ENCODE data around the gene ELAVL4.

The ELAVL4 gene

DNA sequence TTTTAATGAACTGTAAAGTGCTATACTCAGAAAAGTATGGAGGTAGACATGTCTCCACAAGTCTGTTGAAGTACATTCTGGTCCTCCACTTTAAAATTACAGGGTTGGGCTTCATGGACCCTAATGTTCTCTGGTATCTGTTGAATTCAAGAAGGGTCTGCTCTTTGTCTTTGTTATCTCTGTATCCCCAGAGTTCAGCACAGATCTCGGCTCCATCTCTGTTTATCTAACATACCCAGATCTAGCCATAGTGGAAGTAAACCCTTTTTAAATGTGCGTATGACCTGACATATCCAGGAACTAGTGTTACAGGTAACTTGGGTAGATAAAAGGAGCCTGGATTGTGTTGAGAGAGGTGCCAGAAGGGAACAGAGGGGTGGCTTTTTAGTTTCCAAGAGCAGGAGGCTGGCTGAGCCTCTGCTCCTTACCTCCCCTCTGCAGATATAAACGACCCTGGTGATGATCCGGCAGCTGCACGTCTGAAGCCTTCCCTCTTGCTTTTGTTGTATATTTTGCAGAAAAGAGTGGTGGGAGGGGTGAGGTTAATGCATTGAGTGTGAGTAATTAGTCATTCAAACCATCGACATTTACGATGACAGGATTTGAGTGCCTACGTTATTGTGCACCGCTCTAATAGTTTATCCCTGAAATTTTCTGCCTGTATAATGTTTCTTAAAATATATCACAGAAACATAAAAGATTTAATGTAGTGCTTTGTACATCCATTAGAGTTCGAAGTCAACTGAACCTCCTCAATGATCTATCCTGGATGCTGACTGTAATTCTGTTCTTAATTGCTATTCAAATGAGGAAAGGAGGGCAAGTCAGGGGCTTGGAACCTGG lies 30.8 kb downstream of the ELAVL4 start:
- DNase-seq (ENCODE audit: insufficient read length, low spot score) (no peak), FAIRE-seq (no peak)
- TF ChIP-seq, protein P1, sequence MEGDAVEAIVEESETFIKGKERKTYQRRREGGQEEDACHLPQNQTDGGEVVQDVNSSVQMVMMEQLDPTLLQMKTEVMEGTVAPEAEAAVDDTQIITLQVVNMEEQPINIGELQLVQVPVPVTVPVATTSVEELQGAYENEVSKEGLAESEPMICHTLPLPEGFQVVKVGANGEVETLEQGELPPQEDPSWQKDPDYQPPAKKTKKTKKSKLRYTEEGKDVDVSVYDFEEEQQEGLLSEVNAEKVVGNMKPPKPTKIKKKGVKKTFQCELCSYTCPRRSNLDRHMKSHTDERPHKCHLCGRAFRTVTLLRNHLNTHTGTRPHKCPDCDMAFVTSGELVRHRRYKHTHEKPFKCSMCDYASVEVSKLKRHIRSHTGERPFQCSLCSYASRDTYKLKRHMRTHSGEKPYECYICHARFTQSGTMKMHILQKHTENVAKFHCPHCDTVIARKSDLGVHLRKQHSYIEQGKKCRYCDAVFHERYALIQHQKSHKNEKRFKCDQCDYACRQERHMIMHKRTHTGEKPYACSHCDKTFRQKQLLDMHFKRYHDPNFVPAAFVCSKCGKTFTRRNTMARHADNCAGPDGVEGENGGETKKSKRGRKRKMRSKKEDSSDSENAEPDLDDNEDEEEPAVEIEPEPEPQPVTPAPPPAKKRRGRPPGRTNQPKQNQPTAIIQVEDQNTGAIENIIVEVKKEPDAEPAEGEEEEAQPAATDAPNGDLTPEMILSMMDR (IDR thresholded peaks at IDR 0.05; ENCODE audit: insufficient read depth, missing control alignments) = no peak

DNA sequence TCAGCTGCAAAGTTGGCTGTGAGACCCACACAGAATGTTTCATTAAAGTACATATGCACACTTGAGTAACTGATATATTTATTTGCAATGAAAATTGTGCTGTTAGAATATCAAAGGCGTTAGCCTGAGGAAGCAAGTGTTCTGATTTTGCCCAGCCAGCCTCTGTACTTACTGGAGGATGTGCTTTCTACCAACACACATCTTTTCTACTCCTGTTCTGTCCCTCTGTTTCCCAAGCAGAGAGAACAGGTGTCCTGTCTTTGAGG lies 31.4 kb downstream of the ELAVL4 start:
- TF ChIP-seq, protein P1 (IDR thresholded peaks at IDR 0.05; ENCODE audit: insufficient read depth, missing control alignments) = no peak
- FAIRE-seq (no peak), DNase-seq (ENCODE audit: insufficient read length, low spot score) (no peak)

DNA sequence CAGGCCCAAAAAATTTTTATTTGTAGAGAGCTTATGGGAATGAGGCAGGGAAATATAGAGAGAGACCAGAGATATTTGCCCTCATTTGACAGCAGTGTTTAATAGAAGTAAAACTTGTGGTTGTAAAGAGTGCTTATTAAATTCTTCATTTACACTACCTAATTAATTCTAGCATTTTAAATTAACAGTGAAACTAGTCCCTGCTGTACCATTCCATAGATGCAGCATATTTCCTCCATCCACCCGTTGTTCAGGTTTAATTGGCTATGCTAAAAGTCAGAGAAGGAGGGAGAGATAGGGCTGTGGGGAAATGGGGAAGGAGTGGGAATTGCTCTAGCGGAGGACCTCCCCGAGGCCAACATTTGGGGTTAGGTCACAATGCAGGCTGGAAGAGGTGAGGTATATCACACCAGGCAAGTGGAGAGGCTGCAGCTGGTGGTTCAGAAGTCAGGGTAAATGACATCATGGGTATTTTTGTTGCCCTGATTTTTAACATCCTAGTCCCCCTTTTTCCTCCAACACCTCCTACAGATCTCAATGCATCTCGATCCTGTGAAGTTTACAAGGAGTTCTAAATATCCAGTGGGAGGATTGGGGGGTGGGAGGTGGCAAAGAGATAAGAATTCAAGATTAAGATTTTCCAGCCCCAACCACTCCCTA lies 38.6 kb downstream of the ELAVL4 start:
- DNase-seq (ENCODE audit: insufficient read length, low spot score) (no peak), FAIRE-seq (no peak)

DNA sequence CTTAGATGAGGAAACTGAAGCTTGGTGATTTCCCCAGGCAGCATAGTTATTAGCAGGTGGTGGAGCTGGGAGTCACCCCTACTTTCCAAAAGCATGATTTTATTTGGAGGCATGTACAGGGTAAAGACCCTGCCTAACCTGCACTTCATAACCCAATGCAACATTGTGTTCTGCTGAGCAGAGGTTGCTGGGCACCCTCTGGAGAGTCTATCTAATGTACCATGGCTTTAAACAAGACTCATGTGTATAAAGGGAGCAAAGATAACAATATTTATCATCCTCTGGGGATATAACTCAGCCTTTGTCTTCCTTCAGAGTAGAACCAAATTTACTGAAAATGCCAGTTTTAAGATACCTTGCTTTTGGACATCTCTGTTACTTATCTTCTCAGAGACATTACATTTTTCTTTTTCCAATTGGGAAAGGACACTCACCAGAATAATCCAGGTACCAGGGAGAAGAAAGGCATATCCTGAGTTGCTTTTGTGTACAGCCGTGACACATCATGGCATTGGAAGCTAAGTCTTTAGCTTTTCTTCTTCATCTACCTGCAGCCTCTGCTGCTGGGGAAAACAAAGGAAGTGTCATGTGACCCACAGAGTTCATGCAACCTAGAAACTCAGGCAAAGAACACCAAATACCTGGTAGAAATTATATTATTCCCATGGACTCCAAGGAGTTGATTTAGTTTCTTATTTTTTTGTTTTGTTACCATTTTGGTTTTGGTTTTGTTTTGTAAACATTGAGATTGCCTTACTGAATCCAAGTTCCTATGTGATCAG lies 39.6 kb downstream of the ELAVL4 start:
- FAIRE-seq = no peak
- DNase-seq (ENCODE audit: insufficient read length, low spot score) = no peak
- TF ChIP-seq, protein P1 (IDR thresholded peaks at IDR 0.05; ENCODE audit: insufficient read depth, missing control alignments) = no peak

More for the DNA sequence above, 38.6 kb downstream of the ELAVL4 start:
- TF ChIP-seq, protein P1 (IDR thresholded peaks at IDR 0.05; ENCODE audit: insufficient read depth, missing control alignments) = no peak

DNA sequence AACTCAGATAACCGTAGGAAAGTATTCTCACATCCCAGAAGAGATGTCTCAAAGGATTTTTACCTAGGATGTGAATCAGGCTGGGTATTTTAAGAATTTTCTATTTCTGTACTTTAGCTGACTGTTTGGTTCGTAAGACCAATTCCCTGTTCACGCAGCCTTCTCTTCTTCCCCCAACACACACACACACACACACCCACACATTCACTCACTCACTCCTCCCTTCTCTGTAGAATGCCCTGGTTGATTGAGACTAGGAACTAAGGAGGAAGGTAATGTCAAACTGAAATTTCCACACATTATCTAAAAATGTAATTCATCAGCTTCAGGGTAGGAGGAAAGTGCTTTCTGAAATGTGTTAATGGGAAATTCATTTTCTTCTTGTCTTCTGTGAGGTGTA lies 43.5 kb downstream of the ELAVL4 start:
- FAIRE-seq = no peak
- DNase-seq (ENCODE audit: insufficient read length, low spot score) = no peak
- TF ChIP-seq, protein P1 (IDR thresholded peaks at IDR 0.05; ENCODE audit: insufficient read depth, missing control alignments) = no peak

DNA sequence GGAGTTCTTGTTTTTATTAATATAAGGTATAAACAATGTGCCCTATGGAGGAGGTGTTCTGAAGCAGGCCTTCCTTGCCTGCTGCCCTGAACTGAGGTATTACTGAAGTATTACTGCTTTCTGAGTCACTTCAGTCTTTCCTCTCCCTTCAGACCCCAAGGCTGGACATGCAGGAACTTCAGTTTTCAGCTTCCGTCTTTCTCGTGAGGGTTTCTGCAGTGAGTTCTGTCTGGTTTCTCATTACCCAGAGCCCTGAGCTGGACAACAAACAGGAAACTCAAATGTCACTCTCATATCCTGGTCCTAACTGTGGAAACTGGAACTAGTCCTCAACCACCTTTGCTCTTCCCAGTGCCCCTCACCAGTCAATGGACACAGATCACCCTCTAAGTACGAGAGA lies 46.8 kb downstream of the ELAVL4 start:
- DNase-seq (ENCODE audit: insufficient read length, low spot score) (no peak), FAIRE-seq (no peak)
- TF ChIP-seq, protein P1 (IDR thresholded peaks at IDR 0.05; ENCODE audit: insufficient read depth, missing control alignments) = no peak

Measured in D721Med (cell line).